Activated CD4-positive, alpha-beta memory T cell treated with anti-CD3 and anti-CD28 coated beads for 36 hours (primary cell): ENCODE data around the gene ABR. TPM values are rescaled to one million over a fixed set of nuclear protein-coding genes. Genes with fewer than 3 reads are reported as not detected.

Experiments
- CTCF ChIA-PET: fragments of 350-600 bp; sonication (Branson Sonifier 250); formaldehyde crosslinking; loops from one replicate; lab custom pipeline; 2021; ENCODE audit warnings: antibody characterized with exemption, inconsistent platforms; lab: Charles Lee
- POLR2A ChIA-PET: fragments of 350-600 bp; sonication (Branson Sonifier 250); formaldehyde crosslinking; loops from one replicate; lab custom pipeline; 2021; ENCODE audit warnings: antibody characterized with exemption; lab: Charles Lee
- DNase-seq: peaks from one replicate; pipeline ENCODE4 v3.0.0-alpha.2; 2020
- H3K27ac Mint-ChIP-seq: one replicate; pipeline ENCODE4 v1.8.0; 2021; ENCODE audit warnings: mixed read lengths
- H3K27me3 Mint-ChIP-seq: one replicate; pipeline ENCODE4 v1.8.0; 2021; ENCODE audit warnings: mixed read lengths
- H3K36me3 Mint-ChIP-seq: one replicate; pipeline ENCODE4 v1.8.0; 2021; ENCODE audit warnings: mixed read lengths
- H3K4me1 Mint-ChIP-seq: one replicate; pipeline ENCODE4 v1.8.0; 2021; ENCODE audit warnings: low read depth, mixed read lengths
- H3K4me3 Mint-ChIP-seq: one replicate; pipeline ENCODE4 v1.8.0; 2021; ENCODE audit warnings: mild to moderate bottlenecking, mixed read lengths
- H3K9me3 Mint-ChIP-seq: one replicate; pipeline ENCODE4 v1.8.0; 2021; ENCODE audit warnings: mixed read lengths
- intact Hi-C: fragments of 100-400 bp; cut with micrococcal nuclease; formaldehyde crosslinking; loops from one replicate; pipeline ENCODE4 v1.15.1; 2023
- total RNA-seq, 2 experiments: library from RNA; stranded (reverse); gene quantifications; one replicate each; pipeline ENCODE4 v1.2.3, GENCODE V29; 2021

Gene ABR
- total RNA-seq, 2 experiments from 2014 or later: 50.3 to 54.5 TPM

DNA sequence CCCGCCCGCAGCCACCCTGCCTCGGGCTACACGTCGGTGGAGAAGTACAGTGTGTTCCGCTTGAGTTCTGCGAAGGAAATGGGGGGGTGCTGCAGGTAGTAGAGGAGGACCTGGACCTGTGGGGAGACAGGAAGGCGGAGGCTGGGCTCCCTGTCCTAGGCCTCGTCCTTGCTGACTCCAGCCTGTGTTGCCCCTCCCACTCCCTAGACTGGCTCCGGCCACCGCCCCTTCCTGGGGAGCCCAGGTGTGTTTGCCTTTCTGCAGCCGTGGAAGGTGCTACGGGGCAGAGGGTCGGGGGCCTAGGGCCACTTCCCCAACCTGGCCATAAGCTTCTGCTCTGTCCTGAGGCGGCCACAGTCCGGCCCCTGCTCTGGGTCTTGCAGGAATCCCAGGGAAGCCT is 173.7 kb downstream of the ABR start:
- peaks cover 4% of the 10 kb centered on the region for H3K4me1 Mint-ChIP-seq
- POLR2A ChIA-PET: no interaction called here
- CTCF ChIA-PET: interaction anchor here (1.9 kb wide), 1 partner anchor 9 kb away, joined by 10 read pairs; the partner anchor contains the start of gene TIMM22

DNA sequence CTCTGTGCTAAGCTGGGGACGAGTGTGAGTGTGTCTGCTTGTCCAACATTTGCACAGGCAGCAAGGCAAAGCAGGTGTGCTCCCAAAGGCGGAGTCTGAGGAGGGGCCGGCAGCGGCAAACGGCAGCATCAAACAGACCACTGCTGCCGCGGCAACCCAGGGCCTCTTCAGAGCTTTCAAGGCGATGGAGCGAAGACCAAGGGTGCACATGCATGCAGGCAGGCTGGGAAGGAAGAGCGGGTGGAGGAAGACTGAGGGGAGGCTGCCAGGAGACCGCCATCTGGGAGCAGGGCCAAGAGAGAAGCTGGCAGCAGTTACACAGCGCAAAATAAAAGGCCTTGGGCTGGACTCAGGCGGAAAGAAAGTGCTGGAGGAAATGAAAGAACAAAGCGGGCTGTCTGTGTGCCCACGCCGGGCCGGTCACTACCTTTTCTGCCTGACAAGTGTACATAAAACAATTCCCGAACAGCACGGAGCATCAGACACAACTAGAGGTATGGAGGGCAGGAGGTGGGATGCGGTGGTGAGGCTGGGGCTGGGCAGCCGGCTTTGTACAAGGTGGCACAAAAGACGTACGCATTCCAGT is 174.3 kb downstream of the ABR start:
- intact Hi-C loops: no loop called here
- no peaks in the 10 kb centered on the region for H3K9me3 Mint-ChIP-seq
- no peaks in the 10 kb centered on the region for H3K27me3 Mint-ChIP-seq
- no peak for DNase-seq
- H3K4me1 Mint-ChIP-seq: peaks cover 4% of the 10 kb centered on the region
- H3K27ac Mint-ChIP-seq: peak overlapping the region; percentile 0
- no peak overlapping the region for H3K4me3 Mint-ChIP-seq
- CTCF ChIA-PET: no interaction called here
- POLR2A ChIA-PET: no interaction called here
- peaks cover 19% of the 10 kb centered on the region for H3K36me3 Mint-ChIP-seq

More for the DNA sequence above, 173.7 kb downstream of the ABR start:
- Mint-ChIP-seq H3K27me3 (no peaks in the 10 kb centered on the region), H3K36me3 (peaks cover 14% of the 10 kb centered on the region), H3K27ac (no peak overlapping the region), H3K9me3 (no peaks in the 10 kb centered on the region), H3K4me3 (no peak overlapping the region)
- intact Hi-C loops: no loop called here
- DNase-seq: no peak

DNA sequence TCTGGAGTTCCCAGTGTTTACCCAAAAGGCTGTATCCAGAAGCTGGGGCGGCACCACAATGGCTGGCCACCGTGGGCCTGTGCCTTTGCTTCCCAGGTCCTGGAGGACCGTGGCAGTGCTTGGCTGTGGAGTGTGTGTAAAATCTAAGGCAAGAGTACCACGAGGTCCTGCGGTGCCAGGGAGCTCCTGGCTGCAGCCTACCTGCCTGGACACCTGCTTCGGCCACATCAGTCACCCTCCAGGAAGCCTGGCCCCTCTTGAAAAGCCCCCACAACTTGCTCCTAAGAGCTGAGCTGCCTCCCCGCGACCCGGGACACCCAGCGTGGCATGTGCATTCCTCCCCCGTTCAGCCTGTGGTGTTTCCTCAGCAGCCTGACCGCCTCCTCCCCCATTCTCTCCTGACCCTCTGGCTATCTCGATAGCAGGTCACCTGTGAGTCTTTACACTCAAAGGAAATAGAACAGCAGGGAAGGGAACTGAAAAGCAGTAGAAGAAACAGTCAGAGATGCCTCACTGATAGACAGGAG is 174.9 kb downstream of the ABR start:
- ChIA-PET CTCF (interaction anchor here (0.8 kb wide), 1 partner anchor 54 kb away, joined by 3 read pairs; no protein-coding TSS in a partner anchor), POLR2A (no interaction called here)
- H3K27ac Mint-ChIP-seq: peak overlapping the region; percentile 0
- no peaks in the 10 kb centered on the region for H3K27me3 Mint-ChIP-seq
- H3K9me3 Mint-ChIP-seq: no peaks in the 10 kb centered on the region
- no peak overlapping the region for H3K4me3 Mint-ChIP-seq
- peaks cover 23% of the 10 kb centered on the region for H3K36me3 Mint-ChIP-seq
- intact Hi-C loops: no loop called here
- H3K4me1 Mint-ChIP-seq: peaks cover 4% of the 10 kb centered on the region
- DNase-seq: no peak

DNA sequence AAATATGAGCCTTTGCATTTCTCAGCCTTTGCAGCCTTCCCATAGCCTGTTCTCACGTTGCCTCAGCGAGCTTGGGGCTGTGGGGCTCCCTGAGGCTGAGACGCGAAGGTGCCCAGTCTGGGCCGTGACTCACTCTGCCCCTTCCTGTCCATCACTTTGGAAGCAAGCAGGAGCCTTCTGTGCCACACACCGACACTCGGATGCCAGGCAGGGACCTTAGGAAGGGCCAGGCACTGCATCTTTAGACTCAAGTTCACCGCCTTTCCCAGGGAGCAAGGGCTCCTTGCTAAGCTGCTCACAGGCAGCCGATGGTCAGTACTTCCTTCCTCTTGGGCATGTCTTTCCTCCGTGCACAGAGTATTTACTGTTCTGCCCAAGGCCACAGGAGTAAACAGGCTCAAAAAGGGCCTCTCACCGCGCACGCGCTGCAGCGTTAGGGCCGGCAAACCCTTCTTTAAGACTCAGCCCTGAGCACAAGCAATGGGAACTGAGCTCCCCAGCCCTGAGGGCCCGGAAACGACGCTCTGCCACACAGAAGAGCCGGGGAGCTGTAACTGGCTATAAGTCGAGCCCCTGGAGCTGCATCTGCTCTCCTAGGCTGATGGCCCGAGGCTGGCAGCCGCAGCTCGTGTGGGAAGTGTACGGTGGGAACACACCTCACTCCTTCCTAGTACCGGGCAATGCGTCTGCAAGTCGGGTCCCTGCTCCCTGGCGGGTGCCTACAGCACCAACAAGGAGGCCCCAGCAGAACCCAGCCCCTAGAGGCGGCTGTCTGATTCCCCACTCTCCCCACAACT is 175.6 kb downstream of the ABR start:
- no peak for DNase-seq
- no peak overlapping the region for H3K4me3 Mint-ChIP-seq
- H3K9me3 Mint-ChIP-seq: no peaks in the 10 kb centered on the region
- H3K27me3 Mint-ChIP-seq: no peaks in the 10 kb centered on the region
- peaks cover 27% of the 10 kb centered on the region for H3K36me3 Mint-ChIP-seq
- intact Hi-C loops: no loop called here
- H3K27ac Mint-ChIP-seq: no peak overlapping the region
- ChIA-PET CTCF (interaction anchor here (0.6 to 0.8 kb wide), 2 partner anchors 51 to 55 kb away, joined by 3 read pairs; no protein-coding TSS in a partner anchor), POLR2A (no interaction called here)
- H3K4me1 Mint-ChIP-seq: peaks cover 9% of the 10 kb centered on the region

DNA sequence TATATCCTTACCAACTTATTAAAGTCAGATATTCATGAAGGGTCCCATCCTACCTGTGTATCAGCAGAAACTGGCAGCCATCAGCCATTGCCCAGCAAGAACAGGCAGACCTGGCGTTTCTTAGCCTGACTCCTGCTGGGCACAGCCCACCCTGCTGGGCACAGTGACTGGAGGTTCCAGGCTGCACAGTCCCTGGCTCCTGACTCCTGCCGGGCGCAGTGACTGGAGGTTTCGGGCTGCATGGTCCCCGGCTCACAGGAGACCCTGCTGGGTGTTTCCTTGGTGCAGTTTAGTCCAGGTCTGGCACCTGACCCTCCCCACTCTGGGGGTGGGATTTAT is 176.2 kb downstream of the ABR start:
- H3K27ac Mint-ChIP-seq: no peak overlapping the region
- intact Hi-C loops: no loop called here
- ChIA-PET CTCF (interaction anchor here (0.6 to 0.8 kb wide), 2 partner anchors 52 to 55 kb away, joined by 3 read pairs; no protein-coding TSS in a partner anchor), POLR2A (no interaction called here)
- no peak overlapping the region for H3K4me3 Mint-ChIP-seq
- H3K4me1 Mint-ChIP-seq: peaks cover 15% of the 10 kb centered on the region
- DNase-seq: no peak
- H3K36me3 Mint-ChIP-seq: peaks cover 27% of the 10 kb centered on the region
- no peaks in the 10 kb centered on the region for H3K27me3 Mint-ChIP-seq
- no peaks in the 10 kb centered on the region for H3K9me3 Mint-ChIP-seq

DNA sequence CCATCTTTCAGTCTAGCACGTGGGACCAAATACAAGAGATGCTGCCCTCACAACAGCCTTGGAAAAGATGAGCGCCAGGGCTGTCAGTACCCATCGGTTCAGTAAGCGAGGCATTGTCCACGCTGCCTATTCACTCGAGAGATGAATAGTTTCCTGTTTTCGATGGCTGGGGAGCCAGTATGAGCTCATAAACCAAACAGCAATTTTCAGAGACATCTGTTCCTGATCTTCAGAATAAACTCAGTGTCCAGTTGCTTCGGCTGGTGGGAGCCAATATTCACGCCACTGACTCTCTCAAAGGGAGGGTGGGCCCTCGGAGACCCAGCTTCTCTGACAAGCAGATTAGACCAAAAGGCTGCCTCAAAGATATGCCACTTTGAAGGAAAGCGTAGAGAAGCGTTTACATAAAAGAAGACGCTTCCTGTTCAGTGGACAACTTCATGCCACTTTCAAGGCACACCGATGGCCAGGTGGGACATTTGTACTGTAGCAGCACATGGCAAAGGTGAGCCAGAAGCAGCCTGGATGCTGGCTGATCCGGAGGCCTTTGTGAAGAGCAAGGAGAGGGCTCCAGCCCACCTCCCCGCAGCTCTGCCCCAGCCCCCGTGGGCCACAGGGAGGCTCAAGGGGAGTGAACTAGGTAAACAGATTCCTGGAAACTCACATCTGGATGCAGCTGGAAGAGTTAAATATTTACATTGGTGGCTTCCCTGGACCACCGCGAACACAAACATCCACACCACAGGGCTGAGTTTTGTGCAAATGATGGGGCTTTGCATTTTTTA is 176.8 kb downstream of the ABR start:
- CTCF ChIA-PET: interaction anchor here (0.9 to 1.6 kb wide), 2 partner anchors 22 to 208 kb away, joined by 3 to 5 read pairs; no protein-coding TSS in a partner anchor

DNA sequence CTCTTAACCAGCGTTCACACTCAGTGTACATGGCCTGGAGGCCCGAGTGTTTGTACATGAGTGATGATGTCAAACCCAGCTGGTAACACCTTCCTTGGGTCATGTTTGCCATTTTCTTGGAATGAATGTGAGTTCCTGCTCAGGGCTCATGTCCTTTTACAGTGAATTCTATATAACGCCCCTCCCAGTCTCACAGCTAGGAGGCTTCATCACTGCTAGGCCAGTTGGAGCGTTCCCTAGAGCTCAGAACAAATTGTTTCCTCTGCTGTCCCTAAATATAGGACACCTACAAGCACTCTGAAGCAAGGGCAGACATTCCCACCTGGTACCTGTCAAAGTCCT is 177.4 kb downstream of the ABR start:
- Mint-ChIP-seq H3K4me3 (no peak overlapping the region), H3K27me3 (no peaks in the 10 kb centered on the region), H3K9me3 (no peaks in the 10 kb centered on the region), H3K4me1 (peaks cover 24% of the 10 kb centered on the region), H3K27ac (peak overlapping the region; percentile 47), H3K36me3 (peaks cover 25% of the 10 kb centered on the region)
- no peak for DNase-seq
- ChIA-PET POLR2A (no interaction called here), CTCF (interaction anchor here (0.9 to 1.6 kb wide), 2 partner anchors 22 to 208 kb away, joined by 3 to 5 read pairs; no protein-coding TSS in a partner anchor)
- intact Hi-C loops: no loop called here

More for the DNA sequence above, 176.8 kb downstream of the ABR start:
- Mint-ChIP-seq H3K27me3 (no peaks in the 10 kb centered on the region), H3K9me3 (no peaks in the 10 kb centered on the region), H3K36me3 (peaks cover 25% of the 10 kb centered on the region), H3K4me3 (no peak overlapping the region), H3K4me1 (peaks cover 21% of the 10 kb centered on the region), H3K27ac (no peak overlapping the region)
- POLR2A ChIA-PET: no interaction called here
- intact Hi-C loops: no loop called here
- DNase-seq: no peak

DNA sequence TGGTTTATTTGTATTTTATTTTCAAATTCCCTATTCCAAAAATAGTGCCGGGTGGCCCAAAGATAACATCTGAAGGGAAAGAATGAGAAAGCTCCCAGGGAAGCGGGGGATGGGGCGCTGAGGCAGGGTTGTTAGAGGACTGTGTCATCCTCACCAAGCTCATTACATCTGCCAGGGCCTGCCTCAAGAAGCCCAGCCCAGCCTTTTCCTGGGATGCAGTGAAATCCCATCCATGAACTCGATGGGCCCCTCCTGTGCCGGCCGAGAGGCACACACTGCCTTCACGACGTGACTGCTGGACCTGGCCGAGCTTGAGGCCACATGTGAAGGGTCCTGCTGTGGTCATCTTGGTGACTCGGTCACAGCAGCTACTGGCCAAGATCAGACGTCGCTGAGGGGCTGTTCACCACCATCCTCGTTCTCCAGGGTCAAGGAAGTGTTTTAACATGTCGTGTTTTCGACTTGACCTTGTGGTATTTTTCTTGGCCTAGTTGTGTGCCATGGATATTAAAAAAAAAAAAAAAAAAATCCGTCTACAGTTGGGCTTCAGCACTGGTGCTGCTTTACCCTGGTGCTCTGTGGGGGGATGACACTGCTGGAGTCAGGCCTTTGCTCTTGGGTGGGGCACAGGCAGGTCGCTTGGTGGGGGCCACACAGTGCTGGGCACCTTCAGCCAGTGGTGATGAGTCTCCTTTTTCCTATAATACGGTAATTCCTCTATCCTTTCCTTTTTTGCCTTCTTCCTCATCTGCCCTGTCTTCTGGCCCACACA is 178.0 kb downstream of the ABR start:
- Mint-ChIP-seq H3K4me1 (peaks cover 27% of the 10 kb centered on the region), H3K36me3 (peaks cover 25% of the 10 kb centered on the region), H3K4me3 (no peak overlapping the region), H3K27ac (peak overlapping the region; percentile 47), H3K9me3 (no peaks in the 10 kb centered on the region), H3K27me3 (no peaks in the 10 kb centered on the region)
- ChIA-PET POLR2A (no interaction called here), CTCF (interaction anchor here (0.6 to 3.0 kb wide), 9 partner anchors 21 to 671 kb away, joined by 3 to 14 read pairs (median 4); no protein-coding TSS in a partner anchor)
- DNase-seq: no peak
- intact Hi-C loops: no loop called here

DNA sequence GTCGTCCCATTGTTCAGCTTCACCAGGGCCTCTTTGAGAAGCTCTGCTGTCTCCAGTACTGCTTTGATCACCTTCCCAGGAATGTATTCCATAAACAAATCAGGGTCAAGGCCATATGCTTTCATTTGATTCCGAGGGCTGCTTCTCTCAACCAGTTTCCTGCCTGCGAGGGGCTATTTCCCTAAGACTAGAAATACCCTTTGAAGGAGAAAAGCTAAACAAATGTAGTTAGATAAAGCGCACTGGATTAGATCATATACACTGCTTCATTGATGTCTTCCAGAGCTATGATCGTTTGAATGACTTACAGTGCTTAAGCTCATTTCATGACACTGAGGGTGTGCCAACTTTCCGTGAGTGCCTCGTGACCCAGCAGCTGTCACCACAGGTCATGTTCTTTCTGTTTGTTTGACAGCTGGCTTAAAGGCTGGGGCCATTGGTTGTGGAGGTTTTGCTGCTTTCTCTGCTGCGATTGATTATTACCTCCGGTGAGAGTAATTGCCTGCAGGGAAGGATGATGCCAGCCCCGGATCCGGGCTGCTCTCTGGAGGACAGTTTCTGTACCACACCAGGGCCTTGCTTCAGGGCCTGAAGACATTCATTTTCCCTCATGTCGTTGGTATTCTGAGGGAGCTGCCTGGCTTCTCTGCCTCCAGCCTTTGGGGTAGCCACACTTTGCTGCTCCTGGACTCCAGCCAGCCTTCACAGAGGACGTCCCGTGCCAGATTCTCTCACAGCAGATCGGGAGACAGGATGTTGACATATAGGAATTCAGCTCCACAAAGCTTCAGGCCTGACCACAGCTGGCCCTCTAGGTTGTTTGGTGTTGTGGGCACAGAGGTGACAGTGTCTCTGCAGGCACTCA is 179.0 kb downstream of the ABR start:
- intact Hi-C loops: no loop called here
- CTCF ChIA-PET: interaction anchor here (0.6 to 3.0 kb wide), 8 partner anchors 20 to 670 kb away, joined by 3 to 14 read pairs (median 4); no protein-coding TSS in a partner anchor
- Mint-ChIP-seq H3K4me3 (no peak overlapping the region), H3K4me1 (peaks cover 27% of the 10 kb centered on the region), H3K9me3 (no peaks in the 10 kb centered on the region), H3K27ac (peak overlapping the region; percentile 38), H3K36me3 (peaks cover 25% of the 10 kb centered on the region), H3K27me3 (no peaks in the 10 kb centered on the region)
- POLR2A ChIA-PET: no interaction called here
- no peak for DNase-seq

DNA sequence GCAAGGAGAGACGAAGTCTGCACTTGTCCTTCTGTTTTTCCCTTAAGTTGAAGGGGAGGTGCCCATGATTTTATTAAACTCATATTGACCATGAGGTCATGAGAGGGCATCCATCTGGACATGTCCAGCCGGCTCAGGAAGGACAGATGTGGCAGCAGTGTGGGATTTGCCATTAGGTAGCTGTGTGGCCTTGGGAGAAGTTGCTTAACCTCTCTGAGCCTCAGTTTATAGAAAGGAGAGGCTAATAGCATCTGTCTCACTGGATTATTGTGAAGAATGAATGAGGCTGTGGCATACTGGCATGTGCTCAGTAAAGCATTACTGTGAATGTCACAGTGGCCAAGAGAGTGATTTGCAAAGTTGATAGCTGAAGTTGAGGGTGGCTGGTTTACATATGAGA is 181.7 kb downstream of the ABR start:
- H3K4me3 Mint-ChIP-seq: peak overlapping the region; percentile 92
- CTCF ChIA-PET: interaction anchor here (0.6 to 3.1 kb wide), 7 partner anchors 9 to 462 kb away, joined by 3 to 17 read pairs (median 10); partner anchors contain the start of genes GLOD4, MRM3 and NXN
- POLR2A ChIA-PET: interaction anchor here (1.0 kb wide), 1 partner anchor 17 kb away, joined by 3 read pairs; no protein-coding TSS in a partner anchor
- H3K9me3 Mint-ChIP-seq: peaks cover 20% of the 10 kb centered on the region
- intact Hi-C loops: loop anchor here (5.0 kb wide), 3 partner anchors 121 to 586 kb away; a partner anchor contains a TSS
- peaks cover 27% of the 10 kb centered on the region for H3K4me1 Mint-ChIP-seq
- H3K27me3 Mint-ChIP-seq: no peaks in the 10 kb centered on the region
- peaks cover 21% of the 10 kb centered on the region for H3K36me3 Mint-ChIP-seq
- peak overlapping the region; percentile 65 for H3K27ac Mint-ChIP-seq
- no peak for DNase-seq
